Thymus (tissue), 11 donors: ENCODE data around the gene NFIL3. TPM values are rescaled to one million over a fixed set of nuclear protein-coding genes. Genes with fewer than 3 reads are reported as not detected.

Experiments used
- DNase-seq, 9 donors: peaks; one replicate each; pipeline ENCODE4 v3.0.0-alpha.2; 2013; ENCODE audit warnings: low spot score in 9 of 9, low read depth in 6 of 9, missing footprints in 1 of 9
- H3K27ac ChIP-seq, 2 donors: one replicate each; pipeline ENCODE4 v1.5.1; 2013; ENCODE audit warnings: control low read depth in 1 of 2, low read depth in 1 of 2, low read length in 1 of 2, mild to moderate bottlenecking in 1 of 2, moderate library complexity in 1 of 2
- H3K27me3 ChIP-seq, 2 donors: one replicate each; pipeline ENCODE4 v1.5.1; 2013; ENCODE audit warnings: low read length in 1 of 2; ENCODE audit not compliant: control insufficient read depth in 2 of 2, insufficient read depth in 1 of 2
- H3K36me3 ChIP-seq, 2 donors: one replicate each; pipeline ENCODE4 v1.5.1; 2013; ENCODE audit warnings: low read length in 1 of 2, mild to moderate bottlenecking in 1 of 2, moderate library complexity in 1 of 2; ENCODE audit not compliant: control insufficient read depth in 2 of 2, insufficient read depth in 2 of 2
- H3K4me1 ChIP-seq, 2 donors: one replicate each; pipeline ENCODE4 v1.5.1; 2013; ENCODE audit warnings: low read length in 2 of 2; ENCODE audit not compliant: control insufficient read depth in 2 of 2, insufficient read depth in 2 of 2
- H3K4me3 ChIP-seq, 2 donors: one replicate each; pipeline ENCODE4 v1.5.1; 2013; ENCODE audit warnings: low read length in 2 of 2, control low read depth in 1 of 2, mild to moderate bottlenecking in 1 of 2
- H3K9me3 ChIP-seq, 2 donors: one replicate each; pipeline ENCODE4 v1.5.1; 2013; ENCODE audit warnings: low read length in 1 of 2, mild to moderate bottlenecking in 1 of 2; ENCODE audit not compliant: control insufficient read depth in 2 of 2, insufficient read depth in 1 of 2
- WGBS: extraction: QIAGEN DNeasy Blood & Tissue Kit; methylation state at CpG from one replicate; pipeline ENCODE4 v1.1.7; 2013; 5-methylcytosine and 5-hydroxymethylcytosine counted together
- polyA plus RNA-seq: library from polyadenylated mRNA; stranded (reverse); fragments of 200-250 nt; gene quantifications from one replicate; pipeline ENCODE4 v1.2.3, GENCODE V29; 2013
- total RNA-seq: library from RNA; stranded (reverse); fragments of 120-200 nt; gene quantifications from one replicate; pipeline ENCODE4 v1.2.4, GENCODE V29; 2013
- donor health status: healthy.

The NFIL3 gene
- total and polyA plus RNA-seq, 2 donors, result 5.1 to 54.6 TPM

DNA sequence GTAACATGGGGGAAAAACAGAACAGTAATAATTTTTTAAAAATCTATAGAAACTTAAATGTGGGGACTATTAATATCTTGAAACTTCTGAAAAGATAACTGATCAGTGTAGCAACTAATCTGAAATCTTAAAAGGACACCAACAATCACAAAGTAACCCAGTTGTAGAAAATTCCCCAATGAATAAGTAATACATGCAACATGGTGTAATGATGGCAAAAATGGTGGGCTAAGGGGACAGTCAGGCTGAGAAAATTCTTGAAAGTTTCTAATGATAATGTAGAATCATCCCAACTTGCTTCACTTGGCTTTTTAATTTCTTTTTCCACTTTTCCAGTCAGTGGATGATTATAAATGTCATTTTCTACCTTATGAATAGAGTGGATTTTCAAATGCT, 5.4 kb downstream of the NFIL3 start:
- H3K27ac ChIP-seq, result no peak overlapping the region
- no peaks in the 10 kb centered on the region for H3K9me3 ChIP-seq
- H3K4me3 ChIP-seq, result no peak overlapping the region
- peaks cover 15% of the 10 kb centered on the region in 2 donors for H3K4me1 ChIP-seq
- H3K36me3 ChIP-seq, result no peaks in the 10 kb centered on the region
- no peak for DNase-seq
- H3K27me3 ChIP-seq, result peaks cover 36 to 42% of the 10 kb centered on the region in 2 donors

DNA sequence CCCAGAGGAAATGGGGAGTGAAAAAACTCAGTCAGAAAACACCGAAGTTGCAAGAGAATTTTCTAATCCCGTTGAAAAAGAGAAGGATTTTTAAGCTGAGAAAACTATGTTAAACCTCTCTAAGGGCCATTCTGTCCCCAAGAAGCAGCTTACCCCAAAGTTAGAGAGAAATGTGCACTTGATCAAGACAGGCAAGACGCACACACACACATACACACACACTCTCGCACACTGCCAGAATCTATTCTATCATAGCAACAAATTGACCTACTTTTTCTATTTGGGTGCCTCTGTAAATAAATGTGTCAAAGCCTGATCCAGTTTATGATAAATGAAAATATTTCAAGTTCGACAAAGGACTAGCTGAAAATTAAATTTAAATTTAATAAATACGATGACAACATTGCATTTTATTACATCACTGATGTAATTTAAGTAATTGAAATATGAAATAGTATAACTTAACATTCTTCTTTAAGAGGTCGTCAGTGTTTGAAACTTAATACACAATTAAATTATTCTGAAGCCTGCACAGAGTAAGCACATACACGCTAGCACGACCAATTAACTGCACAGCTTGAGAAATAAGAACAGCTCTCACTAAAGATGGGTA, 5.9 kb downstream of the NFIL3 start:
- no peak for DNase-seq
- no peak overlapping the region for H3K4me3 ChIP-seq
- WGBS, result 94% methylated on average over 9 of the region's 9 CpGs
- H3K4me1 ChIP-seq, result peaks cover 10 to 12% of the 10 kb centered on the region in 2 donors
- peaks cover 32 to 37% of the 10 kb centered on the region in 2 donors for H3K27me3 ChIP-seq
- no peaks in the 10 kb centered on the region for H3K36me3 ChIP-seq
- no peak overlapping the region for H3K27ac ChIP-seq
- no peaks in the 10 kb centered on the region for H3K9me3 ChIP-seq

DNA sequence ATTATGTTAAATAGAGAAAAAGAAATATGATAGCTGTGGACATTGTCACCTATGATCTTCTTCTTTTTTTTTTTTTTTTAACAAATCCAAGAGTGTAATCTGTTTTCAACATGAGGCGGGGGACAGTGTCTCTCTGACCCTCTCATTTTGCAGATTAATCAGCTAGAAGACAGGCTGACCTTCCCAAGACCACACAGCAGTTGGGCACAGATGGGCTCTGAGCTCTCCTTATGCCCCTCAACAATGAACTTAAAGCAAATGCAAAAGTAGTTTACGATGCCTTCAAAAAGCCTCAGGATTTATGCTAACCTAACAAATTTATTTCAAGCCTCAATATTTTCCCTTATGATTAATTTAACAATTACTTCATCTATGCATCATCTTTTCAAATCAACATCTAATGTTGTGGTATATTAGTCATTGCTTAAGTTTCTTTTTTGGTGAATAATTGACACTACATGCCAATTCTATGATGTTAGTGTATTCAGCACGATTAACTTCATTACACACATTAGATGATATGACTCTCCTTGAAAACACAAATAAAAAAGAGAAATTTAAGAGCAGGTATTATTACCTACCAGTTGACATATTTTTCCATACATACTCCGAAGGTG, 7.4 kb downstream of the NFIL3 start:
- H3K4me3 ChIP-seq, result no peak overlapping the region
- peaks cover 17 to 22% of the 10 kb centered on the region in 2 donors for H3K27me3 ChIP-seq
- no peaks in the 10 kb centered on the region for H3K9me3 ChIP-seq
- WGBS, result 83% methylated on average over 4 of the region's 4 CpGs
- no peak overlapping the region for H3K27ac ChIP-seq
- no peak for DNase-seq
- peaks cover 2 to 3% of the 10 kb centered on the region in 2 donors for H3K4me1 ChIP-seq
- H3K36me3 ChIP-seq, result no peaks in the 10 kb centered on the region

DNA sequence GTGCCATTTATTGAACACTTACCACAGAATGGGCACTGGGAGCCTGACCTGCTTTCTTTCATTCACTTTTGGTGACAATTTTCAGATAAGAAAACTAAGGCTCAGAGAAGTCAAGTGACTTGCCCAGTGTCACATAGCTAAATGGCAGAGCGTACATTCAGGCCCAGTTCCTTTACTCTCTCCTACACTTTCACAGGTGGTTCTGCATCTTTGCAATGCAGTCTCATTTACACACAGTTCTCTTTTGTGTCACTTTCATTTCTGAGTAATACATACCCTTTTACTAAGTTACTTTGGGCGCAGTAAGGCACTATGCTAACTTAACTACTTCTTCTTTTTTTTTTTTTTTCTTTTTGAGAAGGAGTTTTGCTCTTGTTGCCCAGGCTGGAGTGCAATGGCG, 8.3 kb downstream of the NFIL3 start:
- WGBS, result 90% methylated on average over 3 of the region's 3 CpGs

DNA sequence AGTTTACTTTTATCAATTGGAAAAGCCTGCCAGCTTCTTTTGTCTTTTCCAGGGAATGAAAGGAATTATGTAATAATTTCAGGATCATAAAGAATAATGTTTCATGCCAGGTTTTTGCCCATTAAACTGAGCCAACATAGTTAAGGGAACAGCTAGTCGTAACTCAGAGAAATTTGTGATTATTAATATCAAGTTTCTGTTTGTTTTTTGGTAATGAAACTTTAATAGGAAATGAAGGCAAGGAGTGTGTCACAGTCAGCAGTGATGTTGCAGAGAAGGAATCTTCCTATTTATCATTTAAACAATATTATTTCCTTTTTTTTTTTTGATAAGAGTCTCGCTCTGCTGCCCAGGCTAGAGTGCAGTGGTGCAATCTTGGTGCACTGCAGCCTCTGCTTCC, 10.7 kb downstream of the NFIL3 start:
- Histone ChIP-seq H3K36me3 (peaks cover 0 to 5% of the 10 kb centered on the region in 2 donors), H3K27me3 (no peaks in the 10 kb centered on the region), H3K4me3 (no peak overlapping the region), H3K9me3 (no peaks in the 10 kb centered on the region), H3K27ac (no peak overlapping the region), H3K4me1 (peaks cover 0 to 3% of the 10 kb centered on the region in 2 donors)
- WGBS, result 95% methylated on average over 2 of the region's 2 CpGs
- DNase-seq, result no peak

More for the DNA sequence above, 8.3 kb downstream of the NFIL3 start:
- H3K4me3 ChIP-seq, result no peak overlapping the region
- DNase-seq, result no peak
- no peaks in the 10 kb centered on the region for H3K36me3 ChIP-seq
- H3K4me1 ChIP-seq, result peaks cover 0 to 3% of the 10 kb centered on the region in 2 donors
- H3K27me3 ChIP-seq, result peaks cover 9 to 13% of the 10 kb centered on the region in 2 donors
- H3K9me3 ChIP-seq, result no peaks in the 10 kb centered on the region
- no peak overlapping the region for H3K27ac ChIP-seq

DNA sequence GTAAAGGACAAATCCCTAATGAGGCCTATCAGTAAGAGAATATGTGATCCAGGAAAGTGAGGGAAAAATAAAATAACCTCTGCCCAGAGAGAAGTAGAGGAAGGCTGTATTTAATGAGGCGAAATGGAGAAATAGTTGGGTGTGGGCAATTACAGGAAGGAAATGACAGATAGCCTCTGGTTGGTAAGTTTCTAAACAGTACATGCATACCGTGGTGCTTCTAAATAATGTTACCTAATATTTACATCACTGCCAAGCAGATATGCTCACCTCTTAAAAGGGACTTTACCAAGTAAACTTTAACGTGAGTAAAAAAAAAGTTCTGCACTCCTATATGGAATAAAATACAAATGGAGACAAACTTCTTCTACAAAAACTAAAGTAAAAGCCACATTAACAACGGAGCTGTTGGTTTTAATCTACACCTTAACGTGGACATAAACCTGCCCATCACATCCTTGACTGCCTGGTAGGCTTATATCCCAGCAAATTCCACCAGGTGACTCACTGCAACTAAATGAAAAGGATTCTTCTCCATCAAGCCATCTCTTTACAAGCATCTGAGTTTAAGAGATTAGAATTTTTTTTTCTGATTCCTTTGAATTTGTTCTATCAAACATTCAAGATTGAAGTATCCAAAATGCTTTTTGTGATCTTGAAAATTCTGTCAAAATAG, 12.4 kb downstream of the NFIL3 start:
- WGBS, result 69% methylated on average over 5 of the region's 5 CpGs
- H3K27me3 ChIP-seq, result no peaks in the 10 kb centered on the region

DNA sequence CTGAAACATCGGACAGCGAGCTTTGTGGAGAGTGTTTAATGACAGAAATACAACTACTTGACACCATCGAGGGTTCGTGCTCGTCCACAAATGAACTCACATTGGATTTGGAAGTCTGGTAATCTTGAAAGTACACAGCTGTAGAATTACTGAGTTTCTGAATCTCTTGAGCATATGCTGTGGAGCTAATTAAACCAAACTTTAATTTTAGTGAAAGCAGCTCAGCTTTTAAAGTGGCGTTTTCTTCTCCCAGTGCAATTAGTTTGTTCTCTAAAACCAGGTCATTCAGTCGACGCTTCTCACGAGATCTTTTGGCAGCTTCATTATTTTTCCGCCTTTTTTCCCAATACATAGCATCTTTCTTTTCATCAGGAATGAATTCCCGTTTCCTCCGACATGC, 13.5 kb downstream of the NFIL3 start:
- no peak overlapping the region for H3K27ac ChIP-seq
- H3K9me3 ChIP-seq, result no peaks in the 10 kb centered on the region
- WGBS, result 97% methylated on average over 12 of the region's 12 CpGs
- H3K4me1 ChIP-seq, result peaks cover 0 to 2% of the 10 kb centered on the region in 2 donors
- no peak for DNase-seq
- H3K36me3 ChIP-seq, result peaks cover 0 to 5% of the 10 kb centered on the region in 2 donors
- H3K4me3 ChIP-seq, result no peak overlapping the region
- H3K27me3 ChIP-seq, result no peaks in the 10 kb centered on the region

More for the DNA sequence above, 12.4 kb downstream of the NFIL3 start:
- no peak for DNase-seq
- no peaks in the 10 kb centered on the region for H3K9me3 ChIP-seq
- no peak overlapping the region for H3K27ac ChIP-seq
- no peak overlapping the region for H3K4me3 ChIP-seq
- peaks cover 0 to 3% of the 10 kb centered on the region in 2 donors for H3K4me1 ChIP-seq
- H3K36me3 ChIP-seq, result peaks cover 0 to 5% of the 10 kb centered on the region in 2 donors

DNA sequence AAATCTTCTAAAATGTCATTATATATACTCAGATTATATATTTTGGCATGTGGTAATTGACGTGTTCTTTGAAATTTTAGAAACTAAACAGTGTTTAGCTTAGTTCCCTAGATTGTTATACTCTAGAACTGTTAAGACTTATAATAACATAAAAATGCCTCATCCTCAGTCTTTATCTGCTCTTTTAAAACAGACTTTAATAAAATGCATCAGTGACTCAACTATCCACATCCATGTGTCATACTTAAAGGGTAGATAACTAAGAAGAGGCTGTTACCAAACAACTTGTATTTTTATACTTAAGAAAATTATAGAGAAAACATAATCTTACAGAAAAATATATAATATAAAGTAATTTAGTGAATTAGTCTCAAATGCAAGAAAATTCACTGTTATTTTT, 15.2 kb downstream of the NFIL3 start:
- no peak for DNase-seq
- H3K9me3 ChIP-seq, result no peaks in the 10 kb centered on the region
- H3K36me3 ChIP-seq, result peaks cover 0 to 5% of the 10 kb centered on the region in 2 donors
- H3K27ac ChIP-seq, result no peak overlapping the region
- H3K4me3 ChIP-seq, result no peak overlapping the region
- no peaks in the 10 kb centered on the region for H3K27me3 ChIP-seq
- no peaks in the 10 kb centered on the region for H3K4me1 ChIP-seq
- WGBS, result 99% methylated on average over 1 of the region's 1 CpG

DNA sequence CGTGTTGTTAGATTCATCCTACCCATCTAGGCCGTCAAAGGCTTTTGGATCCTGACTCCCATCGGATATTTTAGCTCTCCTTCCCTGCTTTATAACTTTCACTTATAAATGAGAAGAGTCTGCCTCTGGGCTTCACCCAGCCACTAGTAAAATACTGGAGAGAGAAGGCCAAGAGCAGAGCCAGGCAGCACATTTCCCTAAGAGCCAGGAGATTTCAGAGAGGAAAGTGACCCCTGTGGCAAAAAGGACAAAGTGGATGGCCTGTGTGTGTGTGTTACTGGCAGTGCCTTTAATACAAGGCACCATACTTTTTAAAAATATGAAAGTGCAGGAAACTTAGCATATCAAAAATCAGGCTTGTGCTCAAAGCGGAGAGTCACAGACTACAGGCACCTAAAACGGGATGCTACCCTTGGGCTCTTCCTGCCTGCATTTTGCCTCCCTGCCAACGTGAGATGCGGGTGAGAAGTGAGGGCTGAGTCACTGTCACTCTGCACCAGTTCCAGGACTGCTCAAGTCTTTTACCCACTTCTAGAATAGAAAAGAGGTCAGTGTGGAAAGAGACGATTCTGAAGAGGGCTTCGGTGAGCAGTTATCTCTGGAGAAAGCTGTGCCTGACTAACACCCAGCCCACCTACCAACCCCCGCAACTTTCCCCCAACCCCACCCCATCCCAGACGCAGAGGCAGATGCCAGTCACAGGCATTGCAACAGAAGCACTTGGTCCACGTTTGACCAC, 15.9 kb downstream of the NFIL3 start:
- no peak for DNase-seq
- Histone ChIP-seq H3K27me3 (no peaks in the 10 kb centered on the region), H3K27ac (no peak overlapping the region), H3K4me1 (no peaks in the 10 kb centered on the region), H3K9me3 (no peaks in the 10 kb centered on the region), H3K4me3 (no peak overlapping the region), H3K36me3 (peaks cover 0 to 5% of the 10 kb centered on the region in 2 donors)
- WGBS, result 97% methylated on average over 12 of the region's 12 CpGs
